ENCODE measurements around the gene RALGPS1. TPM values are rescaled to one million over a fixed set of nuclear protein-coding genes. Genes with fewer than 3 reads are reported as not detected.

The RALGPS1 gene
- total RNA-seq, 1 experiment from 2014 or later = 18.6 TPM

- Mint-ChIP-seq H3K4me3 (no peak overlapping the region), H3K27ac (no peak overlapping the region), H3K27me3 (ENCODE audit: low read depth) (no peaks in the 10 kb centered on the region; the same call in 1 of the 2 replicates), H3K4me1 (peaks cover 0 to 6% of the 10 kb centered on the region in 2 experiments; a peak in 2 of 4 replicates), H3K36me3 (ENCODE audit: insufficient read depth in 1 of 3, low read depth in 3 of 3) (peaks cover 19 to 23% (median 22%) of the 10 kb centered on the region in 3 experiments), H3K9me3 (peaks cover 9% of the 10 kb centered on the region in 2 experiments)
- H3K79me1 ChIP-seq (ENCODE audit: insufficient read depth, low read depth, low read length, poor library complexity, severe bottlenecking) = peaks cover 2% of the 10 kb centered on the region
- TF ChIP-seq, protein P1, sequence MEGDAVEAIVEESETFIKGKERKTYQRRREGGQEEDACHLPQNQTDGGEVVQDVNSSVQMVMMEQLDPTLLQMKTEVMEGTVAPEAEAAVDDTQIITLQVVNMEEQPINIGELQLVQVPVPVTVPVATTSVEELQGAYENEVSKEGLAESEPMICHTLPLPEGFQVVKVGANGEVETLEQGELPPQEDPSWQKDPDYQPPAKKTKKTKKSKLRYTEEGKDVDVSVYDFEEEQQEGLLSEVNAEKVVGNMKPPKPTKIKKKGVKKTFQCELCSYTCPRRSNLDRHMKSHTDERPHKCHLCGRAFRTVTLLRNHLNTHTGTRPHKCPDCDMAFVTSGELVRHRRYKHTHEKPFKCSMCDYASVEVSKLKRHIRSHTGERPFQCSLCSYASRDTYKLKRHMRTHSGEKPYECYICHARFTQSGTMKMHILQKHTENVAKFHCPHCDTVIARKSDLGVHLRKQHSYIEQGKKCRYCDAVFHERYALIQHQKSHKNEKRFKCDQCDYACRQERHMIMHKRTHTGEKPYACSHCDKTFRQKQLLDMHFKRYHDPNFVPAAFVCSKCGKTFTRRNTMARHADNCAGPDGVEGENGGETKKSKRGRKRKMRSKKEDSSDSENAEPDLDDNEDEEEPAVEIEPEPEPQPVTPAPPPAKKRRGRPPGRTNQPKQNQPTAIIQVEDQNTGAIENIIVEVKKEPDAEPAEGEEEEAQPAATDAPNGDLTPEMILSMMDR (conservative IDR thresholded peaks at IDR 0.05) = no peak
- H3K56ac ChIP-seq (ENCODE audit: insufficient read length, low read depth, low read length) = no peak overlapping the region
- H2BK5ac ChIP-seq (ENCODE audit: insufficient read length, low read length) = no peak overlapping the region
- H3K4me2 ChIP-seq (ENCODE audit: insufficient read depth, insufficient read length, low read length) = no peak overlapping the region
- DNase-seq = no peak
- H4K91ac ChIP-seq (ENCODE audit: insufficient read length, low read depth, low read length) = no peak overlapping the region
- WGBS (ENCODE audit: extremely low coverage, insufficient read length, low lambda C conversion rate) = no CpG with 5 or more reads among the region's 9 CpGs
- H3K18ac ChIP-seq (ENCODE audit: insufficient read length, low read depth, low read length) = no peak overlapping the region
- no peak overlapping the region for H3K27ac ChIP-seq (ENCODE audit: insufficient read length, low read depth, low read length)
- H3K14ac ChIP-seq (ENCODE audit: insufficient read depth, low read length) = no peak overlapping the region
- no peaks in the 10 kb centered on the region for H3K23me2 ChIP-seq (ENCODE audit: insufficient read length, low read depth, low read length, poor library complexity, severe bottlenecking)
- H2BK120ac ChIP-seq (ENCODE audit: low read depth, low read length, poor library complexity, severe bottlenecking) = no peak overlapping the region
- H3K9me3 ChIP-seq (ENCODE audit: control insufficient read depth, low read depth, low read length) = no peaks in the 10 kb centered on the region
- no peak overlapping the region for H2BK20ac ChIP-seq (ENCODE audit: low read depth, low read length, poor library complexity, severe bottlenecking)
- no peaks in the 10 kb centered on the region for H3K79me2 ChIP-seq (ENCODE audit: insufficient read depth, low read length)
- H4K8ac ChIP-seq (replicated peaks; ENCODE audit: insufficient read length, low read depth, low read length) = no peak overlapping the region
- H3K9ac ChIP-seq (ENCODE audit: extremely low read depth, insufficient read length, low read length) = no peak overlapping the region
- no peak overlapping the region for H4K5ac ChIP-seq (ENCODE audit: insufficient read length, low read depth, low read length)
- no peak overlapping the region for H3K23ac ChIP-seq (ENCODE audit: insufficient read length, low read depth, low read length)
- no peak overlapping the region for H3K4ac ChIP-seq (ENCODE audit: low read depth, low read length)
- H4K20me1 ChIP-seq (ENCODE audit: control insufficient read depth, insufficient read depth, insufficient read length) = no peaks in the 10 kb centered on the region
- no peak overlapping the region for H2AFZ ChIP-seq (ENCODE audit: low read length)
- no peak overlapping the region for H2BK15ac ChIP-seq (ENCODE audit: low read depth, low read length)
- no peak overlapping the region for H3T11ph ChIP-seq (ENCODE audit: low read length)
- no peak overlapping the region for H2AK5ac ChIP-seq (ENCODE audit: insufficient read length, low read length)
- no peak overlapping the region for H2BK12ac ChIP-seq (ENCODE audit: insufficient read length, low read depth, low read length)
- H3K4me1 ChIP-seq (ENCODE audit: insufficient read depth, low read length) = no peaks in the 10 kb centered on the region
- no peaks in the 10 kb centered on the region for H3K27me3 ChIP-seq (ENCODE audit: insufficient read depth, low read length)
These were observed 35.3 kb upstream of the RALGPS1 start for GRCh38 chr9:126879288-126879687.

All from H9 (cell line).